GM12878 (cell line): ENCODE measurements around the gene CEBPG. TPM values are rescaled to one million over a fixed set of nuclear protein-coding genes. Genes with fewer than 3 reads are reported as not detected.

Experiments
- ATAC-seq: fragments of 200-7000 bp; cut with Tn5 transposase; 3 replicates; pipeline ENCODE4 v1.9.1; 2020; ENCODE audit warnings: mild to moderate bottlenecking, moderate library complexity
- BruUV-seq: library from RNA; stranded (reverse); fragments of 400-500 nt; replicated peaks from 2 replicates; lab custom pipeline; 2021; lab: Mats Ljungman, UMichigan
- CTCF ChIA-PET: fragments of 300-600 bp; sonication (Branson Sonifier 250); formaldehyde crosslinking; extraction: SDS; loops from one replicate; lab custom pipeline; 2021; ENCODE audit warnings: inconsistent platforms; lab: Yijun Ruan, JAX
- POLR2A ChIA-PET: fragments of 350-600 bp; formaldehyde crosslinking; extraction: SDS; loops from one replicate; lab custom pipeline; 2021; ENCODE audit warnings: inconsistent platforms; lab: Charles Lee
- RAD21 ChIA-PET: fragments of 300-600 bp; sonication (Branson Sonifier 250); formaldehyde crosslinking; loops from one replicate; lab custom pipeline; 2023; ENCODE audit warnings: antibody characterized with exemption; ENCODE audit not compliant: unreplicated experiment; lab: Charles Lee
- SMC1A ChIA-PET: fragments of 300-600 bp; sonication (Branson Sonifier 250); formaldehyde crosslinking; loops from one replicate; lab custom pipeline; 2023; ENCODE audit not compliant: unreplicated experiment, uncharacterized antibody; lab: Charles Lee
- DNase-seq: peaks from one replicate; pipeline ENCODE4 v3.0.0-alpha.2; 2011; ENCODE audit warnings: low read depth, low spot score
- FAIRE-seq: peaks from 3 replicates; lab custom pipeline; 2011; peaks lifted over from hg19 to GRCh38; lab: Jason Lieb, UNC
- H2AFZ ChIP-seq: 2 replicates; pipeline ENCODE4 v1.6.0; 2011; ENCODE audit warnings: low read depth, low read length, control low read depth; ENCODE audit not compliant: control insufficient read depth
- H3K27ac ChIP-seq: 2 replicates; pipeline ENCODE4 v1.5.1; 2011; ENCODE audit warnings: control low read depth; ENCODE audit not compliant: control insufficient read depth, insufficient read depth
- H3K27me3 ChIP-seq, 2 experiments: replicated peaks in 1 of 2; 2 replicates each; pipeline versions ENCODE4 v1.6.0 to v1.6.1; 2011; ENCODE audit warnings: low read length in 1 of 2; ENCODE audit not compliant: control insufficient read depth in 2 of 2, insufficient read depth in 2 of 2
- H3K36me3 ChIP-seq, 2 experiments: 2 replicates each; pipeline ENCODE4 v1.5.1; 2011; ENCODE audit warnings: low read length in 1 of 2; ENCODE audit not compliant: control insufficient read depth in 2 of 2, insufficient read depth in 2 of 2
- H3K4me1 ChIP-seq: 2 replicates; pipeline ENCODE4 v1.6.1; 2011; ENCODE audit warnings: mild to moderate bottlenecking, low read length, moderate library complexity, mixed read lengths; ENCODE audit not compliant: control insufficient read depth, insufficient read depth
- H3K4me2 ChIP-seq: 2 replicates; pipeline ENCODE4 v1.6.0; 2011; ENCODE audit warnings: control low read depth; ENCODE audit not compliant: control insufficient read depth, insufficient read depth
- H3K4me3 ChIP-seq: fragments of 200-600 bp; sonication (generic); 2 replicates; pipeline ENCODE4 v1.5.1; 2016
- H3K79me2 ChIP-seq: 2 replicates; pipeline ENCODE4 v1.6.0; 2011; ENCODE audit warnings: low read length; ENCODE audit not compliant: control insufficient read depth, insufficient read depth
- H3K9ac ChIP-seq: 2 replicates; pipeline ENCODE4 v1.8.0; 2011; ENCODE audit warnings: low read length, control low read depth, mixed read lengths; ENCODE audit not compliant: control insufficient read depth, insufficient read depth
- H3K9me3 ChIP-seq: replicated peaks from 3 replicates; pipeline ENCODE4 v1.5.1; 2011; ENCODE audit warnings: mild to moderate bottlenecking, low read length; ENCODE audit not compliant: control insufficient read depth, insufficient read depth
- H4K20me1 ChIP-seq: 2 replicates; pipeline ENCODE4 v1.6.0; 2011; ENCODE audit not compliant: control insufficient read depth, insufficient read depth
- BCLAF1 ChIP-seq: fragments of 450-650 bp; IDR thresholded peaks from 2 replicates; pipeline ENCODE4 v1.6.1; 2017; ENCODE audit warnings: antibody characterized with exemption, mild to moderate bottlenecking, moderate library complexity
- WGBS: methylation state at CpG from one replicate; pipeline ENCODE4 v1.1.6; 2016; ENCODE audit warnings: low lambda C conversion rate; ENCODE audit not compliant: insufficient replicate concordance, insufficient coverage; ENCODE audit errors: missing lambda C conversion rate; 5-methylcytosine and 5-hydroxymethylcytosine counted together
- in situ Hi-C: fragments of 300-500 bp; cut with MboI; formaldehyde crosslinking; loops from 9 replicates; pipeline ENCODE4 v1.14.3; 2018; ENCODE audit warnings: mixed read lengths
- intact Hi-C: fragments of 100-400 bp; cut with micrococcal nuclease; formaldehyde crosslinking; loops from one replicate; pipeline ENCODE4 v1.14.2; 2022; ENCODE audit not compliant: unreplicated experiment
- polyA plus RNA-seq, 11 experiments: library from polyadenylated mRNA; depleted of rRNA in 4 of 11; unstranded in 6 of 11; stranded (reverse) in 5 of 11; fragments of >200 nt; fragmentation: Nextera tagmentation in 4 of 11; fragmentation: Illumina TruSeq in 1 of 11; extraction: Ambion mirVana in 4 of 11; extraction: Trizol in 1 of 11; gene quantifications; 1 replicate in 1 of 11; 2 replicates in 10 of 11; pipeline versions ENCODE4 v1.2.1 to v1.2.3, GENCODE V29; 2011 to 2016; ENCODE audit warnings: inconsistent platforms in 2 of 11, missing spikeins in 2 of 11, low read depth in 1 of 11
- total RNA-seq, 4 experiments: library from RNA; depleted of rRNA in 3 of 4; stranded (reverse); fragments of >200 nt in 3 of 4; fragmentation: Illumina TruSeq in 1 of 4; extraction: Trizol in 1 of 4; gene quantifications; 2 replicates each; pipeline versions ENCODE4 v1.2.1 to v1.2.3, GENCODE V29; 2013 to 2021

Gene CEBPG
- total and polyA plus RNA-seq, 10 of the 15 experiments (the other 5 are each of a cell fraction or from before 2014, with no cell fraction given): 5.2 to 22.4 (median 20.0) TPM

DNA sequence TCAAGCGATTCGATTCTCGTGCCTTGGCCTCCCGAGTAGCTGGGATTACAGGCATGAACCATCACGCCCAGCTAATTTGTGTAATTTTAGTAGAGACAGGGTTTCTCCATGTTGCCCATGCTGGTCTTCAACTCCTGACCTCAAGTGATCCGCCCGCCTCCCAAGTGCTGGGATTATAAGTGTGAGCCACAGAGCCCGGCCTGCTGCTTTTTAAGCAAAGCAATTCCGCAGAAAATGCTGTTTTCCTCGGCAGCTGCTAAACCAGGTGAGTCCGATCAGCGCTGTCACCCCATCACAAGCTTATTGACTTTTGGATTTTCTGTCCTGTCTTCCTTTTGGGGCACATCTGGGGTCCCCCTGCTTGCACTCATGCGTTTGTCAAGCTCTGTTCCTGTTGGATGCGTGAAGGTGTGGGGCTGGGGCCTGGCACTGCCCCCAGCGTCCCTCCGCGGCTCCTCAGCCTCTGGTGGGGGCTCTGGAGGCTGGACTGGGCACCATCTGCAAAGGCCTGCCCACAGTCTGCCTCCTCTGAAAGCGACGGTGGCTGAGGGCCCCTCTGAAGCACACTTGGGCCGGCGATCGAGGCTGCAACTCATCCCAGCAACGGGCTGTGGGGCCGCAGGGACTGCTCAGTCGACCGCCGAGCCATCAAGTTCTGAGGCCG is 25.7 kb downstream of the CEBPG start:
- intact Hi-C loops (no loop called here), in situ Hi-C loops (no loop called here)
- Histone ChIP-seq H3K27me3 (no peaks in the 10 kb centered on the region), H3K27ac (no peak overlapping the region), H3K36me3 (no peaks in the 10 kb centered on the region), H3K4me3 (no peak overlapping the region), H3K9me3 (no peaks in the 10 kb centered on the region), H3K4me1 (no peaks in the 10 kb centered on the region), H3K9ac (no peak overlapping the region), H3K4me2 (no peak overlapping the region), H2AFZ (no peak overlapping the region), H4K20me1 (no peaks in the 10 kb centered on the region), H3K79me2 (no peaks in the 10 kb centered on the region)
- no TSS peak for BruUV-seq
- DNase-seq: no peak
- POLR2A ChIA-PET: no interaction called here
- CTCF ChIA-PET: interaction anchor here (1.9 kb wide), 1 partner anchor 164 kb away, joined by 6 read pairs; no protein-coding TSS in a partner anchor
- RAD21 ChIA-PET: no interaction called here
- no peak for TF ChIP-seq BCLAF1
- no peak for ATAC-seq
- no peak for FAIRE-seq
- SMC1A ChIA-PET: no interaction called here
- WGBS: 73% methylated on average over 28 of the region's 28 CpGs
